ENCODE results near the gene STARD3NL. TPM values are rescaled to one million over a fixed set of nuclear protein-coding genes. Genes with fewer than 3 reads are reported as not detected.
"Not testable (repeated sequence)": the region's sequence is repeated elsewhere in the genome, so short reads cannot be mapped to it uniquely, and the experiment has no call there.

The STARD3NL gene
- total and polyA plus RNA-seq, 8 donors = 7.2 to 23.1 (median 10.8) TPM

GRCh38 chr7:38171623-38172391 is 6.2 kb upstream of the STARD3NL start:
- Histone ChIP-seq H3K36me3 (no peaks in the 10 kb centered on the region), H3K27me3 (no peaks in the 10 kb centered on the region), H3K4me3 (no peak overlapping the region), H3K4me1 (no peaks in the 10 kb centered on the region), H3K9me3 (no peaks in the 10 kb centered on the region), H3K27ac (no peak overlapping the region)
- no peak for FAIRE-seq
- intact Hi-C loops (cut with DNase I) = no loop called here
- DNase-seq = no peak
- no peak for TF ChIP-seq CTCF (IDR thresholded peaks at IDR 0.05)
- ATAC-seq = no peak
- WGBS, 2 donors = 74 to 80% methylated on average over 6 of the region's 6 CpGs

- H3K27me3 ChIP-seq; H3K4me3 ChIP-seq; H3K9me3 ChIP-seq; ATAC-seq; H3K36me3 ChIP-seq; DNase-seq; H3K27ac ChIP-seq; FAIRE-seq; intact Hi-C loops (cut with DNase I): not testable (repeated sequence)
- peaks cover 0 to 14% (median 7%) of the 10 kb centered on the region in 3 donors for H3K4me1 ChIP-seq
- WGBS, 2 donors = 81 to 91% methylated on average over 9 of the region's 9 CpGs
Measured at GRCh38 chr7:38175547-38175946, 2.5 kb upstream of the STARD3NL start.

GRCh38 chr7:38177621-38178003 is 433 bp upstream of the STARD3NL start:
- WGBS, 2 donors = 3 to 5% methylated on average over 15 of the region's 15 CpGs
- H3K27me3 ChIP-seq = no peaks in the 10 kb centered on the region
- H3K9me3 ChIP-seq = no peaks in the 10 kb centered on the region
- H3K36me3 ChIP-seq = no peaks in the 10 kb centered on the region
- intact Hi-C loops (cut with DNase I) = no loop called here
- H3K4me1 ChIP-seq = peaks cover 0 to 17% (median 7%) of the 10 kb centered on the region in 3 donors
- H3K27ac ChIP-seq = peak overlapping the region; percentile 17 to 87 (median 52)
- H3K4me3 ChIP-seq = peak overlapping the region; percentile 65 to 84 (median 69)
- no peak for TF ChIP-seq CTCF (IDR thresholded peaks at IDR 0.05)
- DNase-seq = no peak
- no peak for FAIRE-seq
- no peak for ATAC-seq

GRCh38 chr7:38178695-38179344 is 775 bp downstream of the STARD3NL start:
- FAIRE-seq (no peak), ATAC-seq (peak; percentile 21 to 50 (median 40)), DNase-seq (no peak)
- no peaks in the 10 kb centered on the region for H3K9me3 ChIP-seq
- peaks cover 0 to 17% (median 7%) of the 10 kb centered on the region in 3 donors for H3K4me1 ChIP-seq
- no peak for TF ChIP-seq CTCF (IDR thresholded peaks at IDR 0.05)
- 5% methylated on average over 15 of the region's 15 CpGs for WGBS, 2 donors
- intact Hi-C loops (cut with DNase I) = no loop called here
- H3K4me3 ChIP-seq = peak overlapping the region; percentile 65 to 84 (median 69)
- no peaks in the 10 kb centered on the region for H3K36me3 ChIP-seq
- H3K27ac ChIP-seq = peak overlapping the region; percentile 69 to 87 (median 78)
- no peaks in the 10 kb centered on the region for H3K27me3 ChIP-seq

- H3K4me3 ChIP-seq = no peak overlapping the region
- no peaks in the 10 kb centered on the region for H3K27me3 ChIP-seq
- TF ChIP-seq CTCF (IDR thresholded peaks at IDR 0.05) = no peak
- peaks cover 0 to 17% (median 7%) of the 10 kb centered on the region in 3 donors for H3K4me1 ChIP-seq
- H3K36me3 ChIP-seq = no peaks in the 10 kb centered on the region
- no peaks in the 10 kb centered on the region for H3K9me3 ChIP-seq
- FAIRE-seq (no peak), DNase-seq (no peak), ATAC-seq (no peak)
- intact Hi-C loops (cut with DNase I) = no loop called here
- no peak overlapping the region for H3K27ac ChIP-seq
- 30 to 33% methylated on average over 2 of the region's 2 CpGs for WGBS, 2 donors
Measured at GRCh38 chr7:38179776-38180226, 1.8 kb downstream of the STARD3NL start.

Data from pancreas (tissue), 10 donors.